AG09319 (cell line): ENCODE results near the gene TMA16.
"Not testable (repeated sequence)": the region's sequence is repeated elsewhere in the genome, so short reads cannot be mapped to it uniquely, and the experiment has no call there.

Experiments
- DNase-seq: peaks from one replicate; pipeline ENCODE4 v3.0.0-alpha.2; 2010; ENCODE audit warnings: low read depth; ENCODE audit errors: extremely low read depth
- CTCF ChIP-seq: IDR thresholded peaks from 2 replicates; pipeline ENCODE4 v1.5.1; 2011; ENCODE audit warnings: low read depth, mild to moderate bottlenecking, inconsistent platforms, low read length, moderate library complexity

TMA16 gene

GRCh38 chr4:163494360-163495241 lies at the start of gene TMA16:
Gene TMA16, plus strand, starts transcription at chr4:163494690. Its CDS starts 112 bp downstream, at chr4:163494802.
- DNase-seq: peak; percentile 81

GRCh38 chr4:163447023-163447422 lies 47.5 kb upstream of the TMA16 start:
- DNase-seq: not testable (repeated sequence)

More at GRCh38 chr4:163494360-163495241, at the start of gene TMA16:
- TF ChIP-seq CTCF: no peak

GRCh38 chr4:163447481-163447880 lies 47.0 kb upstream of the TMA16 start:
- no peak for TF ChIP-seq CTCF
- no peak for DNase-seq

- no peak for DNase-seq
- TF ChIP-seq CTCF: no peak
These were observed 45.8 kb upstream of the TMA16 start for GRCh38 chr4:163448540-163449203.

GRCh38 chr4:163462556-163462955 lies 31.9 kb upstream of the TMA16 start:
- DNase-seq: no peak
- no peak for TF ChIP-seq CTCF

GRCh38 chr4:163467082-163467770 lies 27.3 kb upstream of the TMA16 start:
- no peak for TF ChIP-seq CTCF
- no peak for DNase-seq

- TF ChIP-seq CTCF: no peak
- no peak for DNase-seq
These were observed 24.1 kb upstream of the TMA16 start for GRCh38 chr4:163470391-163470790.
